Measurements from ENCODE around the gene POLR3A.
A peak's percentile ranks its signal among the peaks of the same experiment; 100 is the strongest.

POLR3A gene

DNA sequence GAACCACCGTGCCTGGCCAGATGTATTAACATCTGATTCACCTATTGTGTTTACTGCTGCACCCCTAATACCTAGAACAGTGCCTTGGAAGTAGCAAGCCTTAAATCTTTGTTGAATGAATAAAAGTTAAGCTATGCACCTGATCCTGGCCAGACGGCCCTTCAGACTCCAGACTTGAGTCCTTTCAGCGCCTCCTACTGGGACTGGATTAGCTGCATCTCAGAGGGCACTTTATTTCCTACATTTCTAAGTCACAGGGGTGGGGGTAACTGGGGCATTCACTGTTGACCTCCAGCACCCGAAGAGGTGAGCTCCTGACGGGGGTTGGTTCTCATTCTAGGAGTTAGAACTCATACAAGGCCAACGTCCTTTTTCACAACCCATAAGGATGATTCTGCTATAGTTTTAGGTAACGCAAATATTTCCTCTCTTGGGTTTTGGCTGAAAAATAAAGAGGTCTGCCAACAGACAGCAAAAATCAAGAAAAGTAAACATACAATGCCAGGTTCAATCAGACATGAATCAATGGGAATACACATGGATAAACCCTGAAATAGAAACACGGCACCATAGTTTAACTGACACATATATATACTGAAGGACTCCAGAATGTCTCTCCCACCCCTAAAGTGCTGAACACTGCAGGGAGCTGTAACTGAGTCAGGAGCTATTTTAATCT lies 54.8 kb downstream of the POLR3A start:
- no peak for DNase-seq

DNA sequence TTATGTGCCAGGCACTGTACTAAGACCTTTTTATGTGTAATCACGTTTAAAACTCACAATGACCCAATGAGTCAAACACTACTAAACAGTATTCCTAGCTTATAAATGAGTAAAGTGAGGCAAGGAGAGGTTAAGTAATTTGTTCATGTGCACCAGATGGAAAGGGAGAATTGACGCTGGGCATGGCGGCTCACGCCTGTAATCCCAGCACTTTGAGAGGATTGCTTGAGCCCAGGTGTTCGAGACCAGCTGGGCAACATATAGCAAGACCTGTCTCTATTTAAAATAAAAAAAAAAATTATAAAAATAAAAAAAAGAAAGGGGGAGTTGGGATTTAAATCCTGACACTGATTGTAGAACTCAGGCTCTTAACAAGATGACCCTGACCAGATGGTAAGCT lies 56.0 kb downstream of the POLR3A start:
- DNase-seq, result no peak

DNA sequence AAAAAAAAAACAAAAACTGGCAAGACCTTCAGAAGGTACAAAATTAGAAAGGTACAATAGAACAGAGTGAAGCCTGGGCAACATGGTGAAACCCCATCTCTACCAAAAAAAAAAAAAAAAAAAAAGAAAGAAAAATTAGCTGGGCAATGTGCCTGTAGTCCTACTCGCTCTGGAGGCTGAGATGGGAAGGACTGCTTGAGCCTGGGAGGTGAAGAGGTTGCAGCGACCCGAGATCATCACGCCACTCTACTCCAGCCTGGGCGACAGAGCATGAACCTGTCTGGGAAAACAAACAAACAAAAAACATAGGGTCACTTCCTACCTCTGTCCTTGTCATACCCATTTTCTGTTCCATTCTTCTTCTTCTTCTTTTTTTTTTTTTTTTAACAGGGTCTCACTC lies 57.2 kb downstream of the POLR3A start:
- DNase-seq, result no peak

DNA sequence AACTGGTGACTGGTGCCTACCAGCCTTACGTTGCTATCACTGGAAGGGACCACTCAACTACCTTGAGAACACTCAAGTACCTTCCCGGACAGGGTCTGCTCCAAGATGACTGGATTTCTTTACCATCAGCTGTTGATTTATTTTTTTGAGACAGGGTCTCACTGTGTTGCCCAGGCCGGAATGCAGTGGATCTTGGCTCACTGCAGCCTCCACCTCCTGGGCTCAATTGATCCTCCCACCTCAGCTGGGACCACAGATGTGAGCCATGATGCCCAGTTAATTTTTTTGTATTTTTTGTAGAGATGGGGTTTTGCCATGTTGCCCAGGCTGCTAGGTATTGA lies 57.5 kb downstream of the POLR3A start:
- no peak for DNase-seq

DNA sequence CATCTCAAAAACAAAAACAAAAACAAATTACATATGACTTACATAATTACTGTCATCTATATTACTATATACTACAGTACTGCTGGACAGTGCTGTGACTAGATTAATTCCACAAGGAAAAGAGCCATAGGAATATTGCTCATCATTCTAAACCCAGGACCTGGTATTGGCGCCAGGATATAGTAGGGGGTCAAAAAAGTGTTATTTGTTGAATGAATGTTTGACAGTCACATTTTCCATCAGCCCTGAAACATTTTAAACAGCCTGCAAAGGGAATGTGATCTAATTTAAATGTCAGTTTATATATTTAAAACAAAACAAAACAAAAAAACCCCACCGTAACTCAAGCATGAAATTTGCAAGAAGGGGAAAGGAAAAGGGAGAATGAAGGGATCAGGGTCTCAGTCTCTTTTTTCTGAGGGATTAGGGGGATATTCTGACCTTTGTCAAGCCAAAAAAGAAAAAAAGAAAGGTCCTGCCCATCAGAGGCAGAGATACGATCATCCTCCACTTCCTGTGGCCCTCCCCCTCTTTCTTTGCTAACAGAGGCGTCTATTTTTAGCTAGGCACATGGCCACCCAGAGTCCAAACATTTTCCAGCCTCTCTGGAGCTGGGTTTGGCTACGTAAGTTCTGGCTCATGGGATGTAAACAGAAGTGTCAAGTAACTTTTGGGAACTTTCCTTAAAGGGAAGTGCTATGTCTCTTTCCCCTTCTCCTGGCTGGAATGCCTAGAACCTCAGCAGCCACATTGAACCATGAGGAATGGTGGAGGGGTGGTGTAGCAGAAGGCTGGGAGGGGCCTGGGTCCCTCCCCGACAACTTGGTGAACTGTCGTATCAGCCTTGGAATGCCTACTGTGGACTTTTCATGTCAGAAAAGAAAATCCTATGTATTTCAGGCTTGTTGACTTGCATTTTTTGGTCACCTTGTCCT lies 58.2 kb downstream of the POLR3A start:
- no peak for DNase-seq

DNA sequence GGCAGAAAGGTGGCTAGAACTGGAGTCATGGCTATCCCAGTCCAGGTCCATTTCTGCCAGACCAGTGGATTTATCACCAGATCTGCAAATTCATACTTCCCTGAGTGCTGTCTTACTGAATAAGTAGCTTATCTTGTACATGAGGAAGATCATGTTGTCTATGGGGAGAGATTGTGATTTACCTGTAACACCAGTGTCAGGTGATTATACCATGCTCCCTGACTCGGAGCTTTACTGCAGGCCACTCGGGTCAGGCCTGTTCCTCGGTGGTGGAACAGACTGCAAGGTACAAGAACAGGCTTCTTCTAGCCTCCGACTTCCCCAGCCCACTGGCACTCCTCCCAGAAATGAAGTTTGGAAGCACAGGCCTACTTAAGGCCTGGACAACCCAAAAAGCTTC lies 60.2 kb downstream of the POLR3A start:
- no peak for DNase-seq

DNA sequence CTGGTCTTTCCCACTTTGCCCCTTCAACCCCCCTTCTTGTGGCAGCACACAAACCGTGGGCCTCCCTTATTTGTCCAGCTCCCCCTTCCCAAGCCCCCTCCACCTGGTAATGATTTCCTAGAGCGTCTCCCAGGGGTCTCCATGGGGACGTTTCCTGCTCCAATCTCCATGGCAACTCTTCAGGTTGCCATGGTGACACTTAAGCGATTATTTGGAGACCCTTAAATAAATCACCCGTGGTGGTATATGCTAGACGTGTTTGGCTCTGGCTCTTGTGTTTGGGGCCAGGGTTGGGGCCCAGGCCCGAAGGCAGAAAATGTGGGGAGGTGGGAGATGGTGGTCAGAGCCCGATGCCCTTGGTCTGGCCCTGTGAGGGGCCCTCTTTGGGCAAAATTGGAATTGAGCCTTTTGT lies 61.7 kb downstream of the POLR3A start:
- no peak for DNase-seq

DNA sequence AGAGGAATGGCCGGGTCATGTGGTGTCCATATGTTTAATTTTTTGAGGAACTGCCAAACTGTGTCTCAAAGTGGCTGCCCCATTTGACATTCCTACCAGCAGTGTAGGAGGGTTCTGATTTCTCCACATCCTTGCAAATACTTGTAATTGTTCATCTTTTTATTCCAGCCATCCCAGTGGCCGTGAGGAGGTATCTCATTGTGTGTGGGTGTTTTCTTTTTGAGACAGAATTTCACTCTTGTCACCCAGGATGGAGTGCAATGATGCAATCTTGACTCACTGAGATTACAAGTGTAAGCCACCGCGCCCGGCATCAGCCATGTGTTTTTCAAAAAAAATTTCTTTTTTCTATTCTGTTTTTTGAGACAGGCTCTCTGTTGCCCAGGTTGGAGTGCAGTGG lies 64.0 kb downstream of the POLR3A start:
- DNase-seq, result peak; percentile 42

DNA sequence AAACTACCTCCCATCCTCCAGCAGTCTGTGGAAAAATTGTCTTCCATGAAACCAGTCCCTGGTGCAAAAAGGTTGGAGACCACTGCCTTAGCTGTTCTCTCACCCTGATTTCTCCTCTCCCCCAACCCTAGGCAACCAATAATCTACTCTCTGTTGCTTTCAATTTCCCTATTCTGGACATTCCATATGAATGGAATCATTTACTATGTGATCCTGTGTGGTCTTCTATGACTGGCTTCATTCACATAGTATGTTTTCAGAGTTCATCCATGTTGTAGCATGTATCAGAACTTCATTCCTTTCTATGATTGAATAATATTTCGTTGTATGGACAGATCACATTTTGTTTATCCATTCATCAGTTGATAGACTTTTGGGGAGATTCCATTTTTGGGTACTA lies 64.5 kb downstream of the POLR3A start:
- no peak for DNase-seq

DNA sequence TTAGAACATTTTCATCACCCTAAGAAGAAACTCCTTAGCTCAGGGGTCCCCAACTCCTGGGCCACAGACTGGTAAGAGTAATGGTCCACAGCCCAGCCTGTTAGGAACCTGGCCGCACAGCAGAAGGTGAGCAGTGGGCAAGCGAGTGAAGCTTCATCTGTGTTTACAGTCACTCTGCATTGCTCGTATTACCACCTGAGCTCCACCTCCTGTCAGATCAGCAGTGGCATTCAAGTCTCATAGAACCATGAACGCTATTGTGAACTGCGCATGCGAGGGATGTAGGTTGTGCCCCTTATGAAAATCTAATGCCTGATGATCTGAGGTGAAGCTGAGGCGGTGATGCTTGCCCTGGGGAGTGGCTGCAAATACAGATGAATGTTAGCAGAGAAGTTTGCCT lies 65.4 kb downstream of the POLR3A start:
- DNase-seq, result no peak

DNA sequence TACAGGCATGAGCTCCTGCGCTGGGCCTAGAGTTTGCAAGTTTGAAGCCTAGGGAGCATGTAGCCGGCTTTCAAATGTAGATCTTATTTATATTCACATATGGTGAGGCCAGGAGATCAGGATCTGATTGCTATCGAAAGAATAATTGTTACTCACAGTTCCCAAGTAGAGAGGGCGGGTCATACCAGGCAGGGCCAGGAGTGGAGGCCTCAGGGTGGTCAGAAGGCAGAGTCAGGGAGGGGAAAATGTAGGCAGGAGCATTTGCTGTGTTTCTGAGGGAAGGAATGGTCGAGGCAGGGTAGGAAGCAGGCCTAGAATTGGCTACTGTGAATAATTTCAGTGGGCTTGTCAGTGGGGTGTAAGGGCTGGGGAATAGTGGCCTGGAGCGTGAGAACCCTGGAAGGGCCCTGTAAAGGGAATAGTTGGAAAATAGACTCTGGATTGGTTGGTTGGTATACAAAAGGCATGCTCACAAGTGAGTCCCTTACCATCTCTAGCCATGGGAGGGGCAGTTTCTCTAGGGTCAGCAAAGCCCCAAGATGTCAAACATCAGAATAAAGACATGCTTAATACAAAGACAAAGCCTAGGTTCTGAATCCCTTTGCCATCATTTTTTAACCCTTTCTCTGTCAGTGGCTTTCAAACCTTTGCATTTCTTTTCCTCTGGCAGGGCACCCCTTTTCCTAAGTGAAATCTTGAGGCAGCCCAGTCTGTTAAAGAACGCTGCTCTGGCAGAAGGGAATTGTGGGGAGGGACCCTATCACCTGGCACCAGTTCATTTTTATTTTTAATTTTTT lies 66.8 kb downstream of the POLR3A start:
- no peak for DNase-seq

DNA sequence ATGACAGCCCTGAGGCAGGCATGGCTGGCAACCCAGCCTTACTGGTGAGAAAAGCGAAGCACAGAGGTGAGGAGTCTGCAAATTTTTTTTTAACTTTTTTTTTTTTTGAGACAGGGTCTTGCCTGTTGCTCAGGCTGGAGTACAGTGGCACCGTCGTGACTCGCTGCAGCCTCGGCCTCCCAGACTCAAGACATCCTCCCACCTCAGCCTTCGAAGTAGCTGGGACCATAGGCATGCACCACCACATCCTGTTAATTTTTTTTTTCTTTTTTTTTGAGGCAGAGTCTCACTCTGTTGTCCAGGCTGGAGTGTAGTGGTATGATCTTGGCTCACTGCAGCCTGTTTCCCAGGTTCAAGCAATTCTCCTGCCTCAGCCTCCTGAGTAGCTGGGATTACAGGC lies 67.6 kb downstream of the POLR3A start:
- DNase-seq, result no peak

DNA sequence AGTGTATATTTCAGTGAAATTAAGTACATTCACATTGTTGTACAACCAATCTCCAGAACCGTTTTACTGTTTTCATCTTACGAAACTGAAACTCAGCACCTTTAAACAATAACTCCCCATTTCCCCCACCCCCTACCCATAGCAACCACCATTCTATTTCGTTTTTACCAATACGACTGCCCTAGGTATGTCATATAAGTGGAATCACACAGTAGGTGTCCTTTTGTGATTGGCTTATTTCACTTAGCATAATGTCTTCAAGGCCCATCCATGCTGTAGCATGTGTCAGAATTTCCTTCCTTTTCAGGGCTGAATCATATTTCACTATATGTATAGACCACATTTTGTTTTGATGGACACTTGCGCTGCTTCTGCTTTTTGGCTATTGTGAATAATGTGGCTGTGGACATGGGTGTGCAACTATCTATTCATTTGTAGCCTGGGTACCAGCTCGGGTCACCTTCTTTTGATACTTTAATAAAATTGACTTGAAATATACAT lies 68.4 kb downstream of the POLR3A start:
- DNase-seq, result no peak

DNA sequence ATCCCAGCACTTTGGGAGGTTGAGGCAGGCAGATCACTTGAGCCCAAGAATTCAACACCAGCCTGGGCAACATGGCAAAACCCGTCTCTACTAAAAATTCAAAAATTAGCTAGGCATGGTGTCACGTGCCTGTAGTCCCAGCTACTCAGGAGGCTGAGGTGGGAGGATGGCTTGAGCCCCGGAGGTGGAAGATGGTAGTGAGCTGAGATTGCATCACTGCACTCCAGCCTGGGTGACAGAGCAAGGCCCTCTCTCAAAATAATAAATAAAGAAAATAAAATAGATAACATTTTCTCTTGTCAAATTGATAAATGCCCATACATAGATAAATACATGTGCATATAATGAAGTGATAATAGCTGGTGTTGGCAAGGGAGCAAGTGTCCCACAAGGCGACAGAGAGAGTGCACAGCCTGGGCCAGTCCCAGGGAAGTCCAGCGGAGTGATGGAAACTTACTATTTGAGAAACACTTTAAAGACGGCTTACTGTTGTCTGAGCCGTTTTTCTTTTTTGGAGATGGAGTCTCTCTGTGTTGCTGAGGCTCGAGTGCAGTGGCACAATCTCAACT lies 69.3 kb downstream of the POLR3A start:
- DNase-seq, result no peak

DNA sequence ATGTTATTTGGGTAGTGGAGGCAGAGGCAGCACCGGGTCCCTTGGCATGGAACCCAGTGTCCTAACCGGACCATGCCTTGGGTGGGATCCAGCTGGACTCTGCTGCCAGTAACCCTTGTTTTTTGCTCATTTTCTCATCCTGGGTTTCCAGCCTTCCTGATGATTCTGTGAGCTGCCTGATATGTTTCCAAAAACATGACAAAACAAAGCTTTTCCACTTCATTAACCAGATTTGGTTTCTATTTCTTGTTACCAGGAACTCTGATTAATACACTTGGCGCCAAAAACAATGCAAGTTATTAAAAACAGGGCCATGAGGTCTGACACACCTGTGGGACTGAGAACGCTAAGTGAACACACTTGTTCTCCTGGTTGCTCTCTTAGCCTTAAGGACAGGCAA lies 69.9 kb downstream of the POLR3A start:
- no peak for DNase-seq

DNA sequence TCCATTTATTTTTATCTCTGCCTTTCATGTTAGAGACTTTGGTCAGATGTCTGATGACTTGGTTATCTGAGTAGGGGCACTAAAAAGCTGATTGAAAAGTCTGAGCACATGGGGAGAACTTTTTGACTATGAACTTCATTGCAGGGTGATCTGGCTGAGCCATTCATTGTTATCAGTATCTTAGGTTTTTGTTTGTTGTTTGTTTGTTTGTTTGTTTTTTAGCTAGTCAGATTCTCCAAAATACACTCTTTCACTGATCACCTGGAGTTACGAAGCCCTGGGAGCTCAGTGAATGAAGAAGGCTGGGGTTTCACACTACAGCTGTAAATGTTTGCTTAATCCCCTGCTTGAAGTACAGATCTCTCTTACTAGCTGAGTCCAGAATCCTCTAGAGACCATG lies 74.2 kb downstream of the POLR3A start:
- no peak for DNase-seq

DNA sequence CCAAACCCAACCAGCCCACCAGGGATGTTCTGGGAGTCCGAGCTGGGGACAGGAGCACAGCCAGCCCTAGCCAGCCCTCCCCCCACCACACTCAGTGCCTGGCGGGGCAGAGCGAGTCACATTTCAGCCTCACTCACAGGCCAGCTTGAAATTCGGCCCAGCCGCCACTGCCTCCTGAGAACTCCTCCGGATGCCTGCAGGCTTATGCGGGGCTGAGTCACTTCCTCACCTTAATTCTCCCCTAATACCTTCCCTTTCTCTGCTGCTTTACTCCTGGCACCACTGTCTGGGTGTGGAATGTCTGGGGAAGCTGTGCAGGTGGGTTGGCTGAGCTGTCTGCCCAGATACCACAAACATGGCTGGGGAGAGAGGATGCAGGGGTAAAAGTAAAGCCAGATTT lies 80.1 kb downstream of the POLR3A start:
- no peak for DNase-seq

DNA sequence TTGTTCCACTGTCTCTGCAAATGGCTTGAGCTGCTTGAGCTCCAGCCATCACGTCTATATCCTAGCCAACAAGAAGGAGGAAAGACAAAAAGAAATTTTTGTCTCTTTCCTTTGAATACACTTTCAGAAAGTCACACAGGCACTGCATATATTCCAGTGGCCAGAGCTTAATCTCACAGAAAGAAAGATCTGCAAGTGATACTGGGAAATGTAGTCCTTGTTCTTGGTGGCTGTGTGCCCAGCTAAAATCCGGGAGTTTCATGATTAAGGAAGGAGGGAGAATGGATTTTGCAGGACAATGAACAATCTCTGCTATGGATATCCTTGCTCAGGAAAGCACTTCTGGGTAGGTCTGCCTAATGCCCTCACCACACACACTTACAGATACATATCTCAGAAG lies 83.2 kb downstream of the POLR3A start:
- DNase-seq, result no peak

DNA sequence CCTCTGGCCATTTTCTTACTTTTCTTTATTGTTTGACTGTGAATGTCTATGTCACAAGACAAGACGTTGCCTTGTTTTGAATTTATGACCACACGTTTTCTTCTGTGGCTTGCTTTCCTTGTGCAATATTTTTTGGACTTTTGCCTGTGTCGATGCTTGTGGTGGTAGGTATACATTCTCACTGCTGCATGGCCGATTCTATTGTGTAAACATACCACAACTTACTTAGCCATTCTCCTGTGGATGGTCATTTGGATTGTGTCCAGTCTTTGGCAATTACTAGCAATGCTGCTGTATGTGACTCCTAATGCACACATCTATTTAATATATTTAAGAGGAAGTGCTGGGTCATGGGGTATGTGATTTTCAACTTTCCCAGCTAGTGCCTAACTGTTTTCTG lies 84.8 kb downstream of the POLR3A start:
- DNase-seq, result no peak

DNA sequence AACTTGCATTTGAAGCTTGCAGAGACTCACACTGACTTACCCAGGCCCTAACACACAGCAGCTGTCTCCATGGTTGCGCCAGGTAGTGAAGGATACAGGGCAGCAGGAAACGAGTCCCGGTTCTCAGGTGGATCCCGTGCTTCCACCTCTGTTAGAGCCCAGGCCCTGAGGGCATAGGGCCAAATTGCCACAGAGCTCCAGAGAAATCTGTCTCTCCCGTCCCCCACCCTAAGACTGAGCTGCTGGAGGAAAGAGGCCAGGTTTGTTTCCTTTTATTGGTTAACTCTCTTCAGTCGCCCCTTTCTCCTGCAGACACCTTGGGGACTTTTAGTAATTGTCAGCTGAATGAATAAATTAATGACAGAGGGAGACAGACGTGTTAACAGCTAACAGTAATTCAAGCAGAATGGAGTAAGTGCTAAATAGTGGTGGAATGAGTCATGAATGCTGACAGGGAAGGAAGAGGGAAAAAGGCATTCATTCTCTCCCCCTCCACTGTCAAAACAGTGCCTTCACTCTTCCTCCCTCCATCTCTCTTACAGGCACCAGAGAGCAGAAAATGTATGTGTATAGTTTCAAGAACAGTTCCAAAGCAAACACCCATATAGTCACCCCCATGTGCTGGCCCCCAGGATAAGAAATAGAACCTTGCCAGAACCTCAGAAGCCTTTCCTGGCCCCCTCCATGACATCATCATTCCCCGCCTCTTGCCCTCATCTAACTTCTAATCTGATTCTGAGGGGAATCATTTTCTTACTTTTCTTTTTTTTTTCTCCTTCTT lies 86.0 kb downstream of the POLR3A start:
- no peak for DNase-seq

DNA sequence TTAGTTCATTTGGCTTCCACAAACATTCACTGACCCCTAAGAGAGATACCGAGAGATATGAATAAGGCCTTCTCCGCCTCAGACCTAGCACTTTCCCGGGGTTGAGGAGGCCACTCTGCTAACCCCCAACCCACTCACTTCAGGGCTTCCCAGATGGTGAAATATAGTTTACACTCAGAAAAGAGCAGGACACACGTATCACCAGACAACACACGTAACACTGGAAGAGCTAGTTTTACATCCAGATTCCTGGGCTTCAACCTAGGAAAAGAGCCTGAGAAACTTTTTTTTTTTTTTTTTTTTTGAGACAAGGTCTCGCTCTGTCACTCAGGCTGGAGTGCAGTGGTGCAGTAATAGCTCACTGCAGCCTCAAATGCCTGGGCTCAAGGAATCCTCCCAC lies 87.5 kb downstream of the POLR3A start:
- DNase-seq, result no peak

DNA sequence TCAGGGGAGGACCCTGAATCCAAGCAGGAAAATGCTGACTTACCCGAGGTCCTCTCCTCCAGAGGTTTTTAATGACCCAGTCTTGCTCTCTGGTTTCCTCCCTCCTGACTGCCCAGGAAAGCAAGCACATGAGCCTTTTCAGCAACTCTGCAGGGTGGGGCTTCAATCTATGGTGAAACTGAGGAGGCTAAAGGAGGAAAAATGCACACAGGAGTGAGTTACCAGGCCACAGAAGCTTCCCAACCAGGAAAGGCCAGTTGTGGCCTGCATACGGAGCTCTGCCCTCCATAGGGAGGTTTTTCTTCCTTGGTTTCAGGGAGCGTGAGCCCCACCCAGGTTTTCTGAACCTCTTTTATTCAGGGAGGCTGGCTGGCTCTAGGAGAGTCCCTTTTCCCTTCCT lies 88.7 kb downstream of the POLR3A start:
- no peak for DNase-seq

Measured in stimulated activated CD8-positive, alpha-beta memory T cell treated with anti-CD3 and anti-CD28 coated beads, Interleukin-4, amount 100 ng/mL, for 48 hours (primary cell).